GM12878 (cell line): ENCODE results near the gene RERE. TPM values are rescaled to one million over a fixed set of nuclear protein-coding genes. Genes with fewer than 3 reads are reported as not detected.

Experiments used
- ATAC-seq: fragments of 200-7000 bp; cut with Tn5 transposase; 3 replicates; pipeline ENCODE4 v1.9.1; 2020; ENCODE audit warnings: mild to moderate bottlenecking, moderate library complexity
- BruUV-seq: library from RNA; stranded (reverse); fragments of 400-500 nt; replicated peaks from 2 replicates; lab custom pipeline; 2021; lab: Mats Ljungman, UMichigan
- CTCF ChIA-PET: fragments of 300-600 bp; sonication (Branson Sonifier 250); formaldehyde crosslinking; extraction: SDS; loops from one replicate; lab custom pipeline; 2021; ENCODE audit warnings: inconsistent platforms; lab: Yijun Ruan, JAX
- POLR2A ChIA-PET: fragments of 350-600 bp; formaldehyde crosslinking; extraction: SDS; loops from one replicate; lab custom pipeline; 2021; ENCODE audit warnings: inconsistent platforms; lab: Charles Lee
- RAD21 ChIA-PET: fragments of 300-600 bp; sonication (Branson Sonifier 250); formaldehyde crosslinking; loops from one replicate; lab custom pipeline; 2023; ENCODE audit warnings: antibody characterized with exemption; ENCODE audit not compliant: unreplicated experiment; lab: Charles Lee
- SMC1A ChIA-PET: fragments of 300-600 bp; sonication (Branson Sonifier 250); formaldehyde crosslinking; loops from one replicate; lab custom pipeline; 2023; ENCODE audit not compliant: unreplicated experiment, uncharacterized antibody; lab: Charles Lee
- DNase-seq: peaks from one replicate; pipeline ENCODE4 v3.0.0-alpha.2; 2011; ENCODE audit warnings: low read depth, low spot score
- FAIRE-seq: peaks from 3 replicates; lab custom pipeline; 2011; peaks lifted over from hg19 to GRCh38; lab: Jason Lieb, UNC
- H2AFZ ChIP-seq: 2 replicates; pipeline ENCODE4 v1.6.0; 2011; ENCODE audit warnings: low read depth, low read length, control low read depth; ENCODE audit not compliant: control insufficient read depth
- H3K27ac ChIP-seq: 2 replicates; pipeline ENCODE4 v1.5.1; 2011; ENCODE audit warnings: control low read depth; ENCODE audit not compliant: control insufficient read depth, insufficient read depth
- H3K27me3 ChIP-seq, 2 experiments: replicated peaks in 1 of 2; 2 replicates each; pipeline versions ENCODE4 v1.6.0 to v1.6.1; 2011; ENCODE audit warnings: low read length in 1 of 2; ENCODE audit not compliant: control insufficient read depth in 2 of 2, insufficient read depth in 2 of 2
- H3K36me3 ChIP-seq, 2 experiments: 2 replicates each; pipeline ENCODE4 v1.5.1; 2011; ENCODE audit warnings: low read length in 1 of 2; ENCODE audit not compliant: control insufficient read depth in 2 of 2, insufficient read depth in 2 of 2
- H3K4me1 ChIP-seq: 2 replicates; pipeline ENCODE4 v1.6.1; 2011; ENCODE audit warnings: mild to moderate bottlenecking, low read length, moderate library complexity, mixed read lengths; ENCODE audit not compliant: control insufficient read depth, insufficient read depth
- H3K4me2 ChIP-seq: 2 replicates; pipeline ENCODE4 v1.6.0; 2011; ENCODE audit warnings: control low read depth; ENCODE audit not compliant: control insufficient read depth, insufficient read depth
- H3K4me3 ChIP-seq: fragments of 200-600 bp; sonication (generic); 2 replicates; pipeline ENCODE4 v1.5.1; 2016
- H3K79me2 ChIP-seq: 2 replicates; pipeline ENCODE4 v1.6.0; 2011; ENCODE audit warnings: low read length; ENCODE audit not compliant: control insufficient read depth, insufficient read depth
- H3K9ac ChIP-seq: 2 replicates; pipeline ENCODE4 v1.8.0; 2011; ENCODE audit warnings: low read length, control low read depth, mixed read lengths; ENCODE audit not compliant: control insufficient read depth, insufficient read depth
- H3K9me3 ChIP-seq: replicated peaks from 3 replicates; pipeline ENCODE4 v1.5.1; 2011; ENCODE audit warnings: mild to moderate bottlenecking, low read length; ENCODE audit not compliant: control insufficient read depth, insufficient read depth
- H4K20me1 ChIP-seq: 2 replicates; pipeline ENCODE4 v1.6.0; 2011; ENCODE audit not compliant: control insufficient read depth, insufficient read depth
- CEBPZ ChIP-seq: fragments of 150-350 bp; IDR thresholded peaks from 2 replicates; pipeline ENCODE4 v1.6.1; 2016; ENCODE audit warnings: low read depth, low read length
- ELK1 ChIP-seq: IDR thresholded peaks from 2 replicates; pipeline ENCODE4 v1.6.1; 2012; ENCODE audit warnings: low read depth, low read length, improper control_type of control experiment
- ESRRA ChIP-seq: IDR thresholded peaks from 2 replicates; pipeline ENCODE4 v1.6.1; 2012; ENCODE audit warnings: mild to moderate bottlenecking, low read length, improper control_type of control experiment
- MYB ChIP-seq: fragments of 150-350 bp; IDR thresholded peaks from 2 replicates; pipeline ENCODE4 v1.6.1; 2014; ENCODE audit warnings: mild to moderate bottlenecking, low read depth, low read length, borderline replicate concordance
- SKIL ChIP-seq: fragments of 450-650 bp; IDR thresholded peaks from 2 replicates; pipeline ENCODE4 v1.6.1; 2017; ENCODE audit warnings: mild to moderate bottlenecking, low read depth, inconsistent platforms; ENCODE audit not compliant: poor library complexity, severe bottlenecking
- SP1 ChIP-seq: IDR thresholded peaks from one replicate; pipeline ENCODE4 v1.6.1; 2011; ENCODE audit warnings: low read depth, low read length
- WRNIP1 ChIP-seq: IDR thresholded peaks from 2 replicates; pipeline ENCODE4 v1.6.1; 2011; ENCODE audit warnings: low read depth, low read length, improper control_type of control experiment, borderline replicate concordance
- WGBS: methylation state at CpG from one replicate; pipeline ENCODE4 v1.1.6; 2016; ENCODE audit warnings: low lambda C conversion rate; ENCODE audit not compliant: insufficient replicate concordance, insufficient coverage; ENCODE audit errors: missing lambda C conversion rate; 5-methylcytosine and 5-hydroxymethylcytosine counted together
- in situ Hi-C: fragments of 300-500 bp; cut with MboI; formaldehyde crosslinking; loops from 9 replicates; pipeline ENCODE4 v1.14.3; 2018; ENCODE audit warnings: mixed read lengths
- intact Hi-C: fragments of 100-400 bp; cut with micrococcal nuclease; formaldehyde crosslinking; loops from one replicate; pipeline ENCODE4 v1.14.2; 2022; ENCODE audit not compliant: unreplicated experiment
- polyA plus RNA-seq, 11 experiments: library from polyadenylated mRNA; depleted of rRNA in 4 of 11; unstranded in 6 of 11; stranded (reverse) in 5 of 11; fragments of >200 nt; fragmentation: Nextera tagmentation in 4 of 11; fragmentation: Illumina TruSeq in 1 of 11; extraction: Ambion mirVana in 4 of 11; extraction: Trizol in 1 of 11; gene quantifications; 1 replicate in 1 of 11; 2 replicates in 10 of 11; pipeline versions ENCODE4 v1.2.1 to v1.2.3, GENCODE V29; 2011 to 2016; ENCODE audit warnings: inconsistent platforms in 2 of 11, missing spikeins in 2 of 11, low read depth in 1 of 11
- total RNA-seq, 4 experiments: library from RNA; depleted of rRNA in 3 of 4; stranded (reverse); fragments of >200 nt in 3 of 4; fragmentation: Illumina TruSeq in 1 of 4; extraction: Trizol in 1 of 4; gene quantifications; 2 replicates each; pipeline versions ENCODE4 v1.2.1 to v1.2.3, GENCODE V29; 2013 to 2021

Gene RERE
- total and polyA plus RNA-seq, 10 of the 15 experiments (the other 5 are each of a cell fraction or from before 2014, with no cell fraction given) = 5.2 to 60.5 (median 20.2) TPM

GRCh38 chr1:8438489-8438888, 379.0 kb downstream of the RERE start:
- no peak overlapping the region for H3K4me2 ChIP-seq
- TF ChIP-seq SKIL = no peak
- TF ChIP-seq MYB = no peak
- TF ChIP-seq ELK1 = no peak
- no peak for TF ChIP-seq WRNIP1
- TF ChIP-seq ESRRA = no peak
- no peak for TF ChIP-seq CEBPZ
- no peak for TF ChIP-seq SP1
- WGBS = over 99% methylated on average over 4 of the region's 4 CpGs
- BruUV-seq = no TSS peak
- no peak for ATAC-seq
- H3K4me3 ChIP-seq = no peak overlapping the region
- no peak overlapping the region for H3K9ac ChIP-seq
- no peaks in the 10 kb centered on the region for H3K79me2 ChIP-seq
- H3K27me3 ChIP-seq = no peaks in the 10 kb centered on the region
- ChIA-PET RAD21 (interaction anchor here (0.9 to 1.6 kb wide), 4 partner anchors 16 to 390 kb away, joined by 3 to 4 read pairs (median 3); no protein-coding TSS in a partner anchor), POLR2A (no interaction called here), SMC1A (interaction anchor here (1.0 to 4.4 kb wide), 6 partner anchors 10 to 57 kb away, joined by 3 to 21 read pairs (median 6); no protein-coding TSS in a partner anchor), CTCF (interaction anchor here (1.0 to 3.2 kb wide), 4 partner anchors 9 to 233 kb away, joined by 4 to 14 read pairs (median 5); no protein-coding TSS in a partner anchor)
- H2AFZ ChIP-seq = no peak overlapping the region
- H3K9me3 ChIP-seq = no peaks in the 10 kb centered on the region; the same call in 2 of the 3 replicates
- FAIRE-seq = no peak
- in situ Hi-C loops (no loop called here), intact Hi-C loops (no loop called here)
- no peaks in the 10 kb centered on the region for H3K36me3 ChIP-seq
- H3K4me1 ChIP-seq = peaks cover 7% of the 10 kb centered on the region
- no peak overlapping the region for H3K27ac ChIP-seq
- no peak for DNase-seq
- H4K20me1 ChIP-seq = no peaks in the 10 kb centered on the region
